CD14-positive monocyte (primary cell): ENCODE results near the gene DNASE1. TPM values are rescaled to one million over a fixed set of nuclear protein-coding genes. Genes with fewer than 3 reads are reported as not detected.

ENCODE experiments used
- DNase-seq, 3 donors: peaks; one replicate each; pipeline ENCODE4 v3.0.0-alpha.2; 2011 to 2022
- H2AFZ ChIP-seq: 2 replicates; pipeline ENCODE4 v1.6.0; 2012; ENCODE audit warnings: mild to moderate bottlenecking, low read depth, low read length, inconsistent platforms; ENCODE audit not compliant: insufficient read depth, poor library complexity, severe bottlenecking
- H3K27ac ChIP-seq, 2 donors: 1 replicate in 1 of 2; 2 replicates in 1 of 2; pipeline ENCODE4 v1.5.1; 2012 to 2013; ENCODE audit warnings: low read length in 2 of 2, control low read depth in 1 of 2, inconsistent platforms in 1 of 2, low read depth in 1 of 2, mild to moderate bottlenecking in 1 of 2
- H3K27me3 ChIP-seq, 2 donors: one replicate each; pipeline versions ENCODE4 v1.6.0 to v1.6.1; 2011 to 2013; ENCODE audit warnings: low read length in 2 of 2; ENCODE audit not compliant: control insufficient read depth in 2 of 2, insufficient read depth in 2 of 2
- H3K36me3 ChIP-seq, 2 donors: replicated peaks in 1 of 2; 1 replicate in 1 of 2; 2 replicates in 1 of 2; pipeline versions ENCODE4 v1.5.1 to v1.6.1; 2012 to 2013; ENCODE audit warnings: low read length in 2 of 2, control low read depth in 1 of 2, inconsistent platforms in 1 of 2, mild to moderate bottlenecking in 1 of 2; ENCODE audit not compliant: insufficient read depth in 2 of 2, control insufficient read depth in 1 of 2
- H3K4me1 ChIP-seq, 2 donors: 1 replicate in 1 of 2; 2 replicates in 1 of 2; pipeline versions ENCODE4 v1.5.1 to v1.6.1; 2012 to 2013; ENCODE audit warnings: low read length in 2 of 2, control low read depth in 1 of 2, inconsistent platforms in 1 of 2, mild to moderate bottlenecking in 1 of 2, moderate library complexity in 1 of 2; ENCODE audit not compliant: insufficient read depth in 2 of 2, control insufficient read depth in 1 of 2
- H3K4me2 ChIP-seq: replicated peaks from 2 replicates; pipeline ENCODE3; 2012; ENCODE audit warnings: low read length, moderate library complexity, mild to moderate bottlenecking; ENCODE audit not compliant: poor library complexity, severe bottlenecking; ENCODE audit errors: extremely low read depth
- H3K4me3 ChIP-seq, 3 experiments: fragments of 200-600 bp in 1 of 3; sonication (generic) in 1 of 3; replicated peaks in 1 of 3; 1 replicate in 2 of 3; 2 replicates in 1 of 3; pipeline ENCODE4 v1.5.1; 2011 to 2013; ENCODE audit warnings: low read length in 3 of 3, mild to moderate bottlenecking in 3 of 3, control low read depth in 2 of 3, low read depth in 2 of 3, inconsistent platforms in 1 of 3, moderate library complexity in 1 of 3
- H3K79me2 ChIP-seq: 2 replicates; pipeline ENCODE4 v1.6.0; 2012; ENCODE audit warnings: mild to moderate bottlenecking, control low read depth, inconsistent platforms, low read length, moderate library complexity; ENCODE audit not compliant: insufficient read depth
- H3K9ac ChIP-seq: 2 replicates; pipeline ENCODE4 v1.6.0; 2017; ENCODE audit warnings: low read length, mild to moderate bottlenecking; ENCODE audit not compliant: insufficient read depth, poor library complexity, severe bottlenecking
- H3K9me3 ChIP-seq, 2 donors: replicated peaks in 1 of 2; 1 replicate in 1 of 2; 2 replicates in 1 of 2; pipeline versions ENCODE4 v1.5.1 to v1.6.1; 2012 to 2013; ENCODE audit warnings: low read length in 2 of 2, control low read depth in 1 of 2; ENCODE audit not compliant: control insufficient read depth in 1 of 2, insufficient read depth in 1 of 2
- H4K20me1 ChIP-seq: 2 replicates; pipeline ENCODE4 v1.6.0; 2012; ENCODE audit warnings: mild to moderate bottlenecking, low read length, control low read depth, moderate library complexity; ENCODE audit not compliant: insufficient read depth
- H3K27ac Mint-ChIP-seq, 7 donors: one replicate each; pipeline ENCODE4 v1.8.0; 2020; ENCODE audit warnings: mild to moderate bottlenecking in 7 of 7, mixed read lengths in 7 of 7, moderate library complexity in 6 of 7, inconsistent platforms in 2 of 7
- H3K27me3 Mint-ChIP-seq, 3 donors: one replicate each; pipeline ENCODE4 v1.8.0; 2021 to 2022; ENCODE audit warnings: low read depth in 3 of 3, mild to moderate bottlenecking in 3 of 3, mixed read lengths in 3 of 3, moderate library complexity in 3 of 3, inconsistent platforms in 1 of 3
- H3K36me3 Mint-ChIP-seq, 2 donors: one replicate each; pipeline ENCODE4 v1.8.0; 2020; ENCODE audit warnings: mixed read lengths in 2 of 2, inconsistent platforms in 1 of 2, mild to moderate bottlenecking in 1 of 2
- H3K4me1 Mint-ChIP-seq: one replicate; pipeline ENCODE4 v1.8.0; 2020; ENCODE audit warnings: mild to moderate bottlenecking, mixed read lengths
- H3K4me3 Mint-ChIP-seq, 2 donors: one replicate each; pipeline ENCODE4 v1.8.0; 2020; ENCODE audit warnings: mild to moderate bottlenecking in 2 of 2, mixed read lengths in 2 of 2, moderate library complexity in 1 of 2
- H3K9me3 Mint-ChIP-seq, 7 donors: one replicate each; pipeline ENCODE4 v1.8.0; 2020 to 2022; ENCODE audit warnings: mixed read lengths in 7 of 7, mild to moderate bottlenecking in 6 of 7, moderate library complexity in 6 of 7, inconsistent platforms in 2 of 7
- CTCF ChIP-seq: fragments of 200-600 bp; IDR thresholded peaks from one replicate; pipeline ENCODE4 v1.8.0; 2022; ENCODE audit warnings: antibody characterized with exemption, mild to moderate bottlenecking
- WGBS: methylation state at CpG from one replicate; pipeline ENCODE4 v1.1.5; 2013; ENCODE audit warnings: missing lambda C conversion rate; ENCODE audit not compliant: insufficient coverage; 5-methylcytosine and 5-hydroxymethylcytosine counted together
- intact Hi-C, 2 donors: fragments of 100-400 bp; cut with micrococcal nuclease; formaldehyde crosslinking; loops; one replicate each; pipeline versions ENCODE4 v1.15.0 to v1.15.1; 2023
- polyA plus RNA-seq, 3 donors: library from polyadenylated mRNA; depleted of rRNA in 1 of 3; unstranded in 2 of 3; stranded (reverse) in 1 of 3; fragments of 300-500 nt in 2 of 3; fragments of >200 nt in 1 of 3; fragmentation: Illumina TruSeq in 2 of 3; gene quantifications; 1 replicate in 2 of 3; 2 replicates in 1 of 3; pipeline ENCODE4 v1.2.3, GENCODE V29; 2012 to 2021

The DNASE1 gene
- polyA plus RNA-seq, 3 donors, result 1.5 to 21.1 TPM; not detected in 1

GRCh38 chr16:3645108-3645503, 9.4 kb upstream of the DNASE1 start:
- H2AFZ ChIP-seq, result no peak overlapping the region
- H3K4me3 ChIP-seq, result no peak overlapping the region
- H3K79me2 ChIP-seq, result no peaks in the 10 kb centered on the region
- DNase-seq, result no peak
- Mint-ChIP-seq H3K36me3 (peaks cover 37 to 75% of the 10 kb centered on the region in 2 donors), H3K9me3 (no peaks in the 10 kb centered on the region), H3K27ac (peak overlapping the region in 1 of 7 donors; percentile 20), H3K4me3 (no peak overlapping the region), H3K4me1 (no peaks in the 10 kb centered on the region), H3K27me3 (no peaks in the 10 kb centered on the region)
- H3K27me3 ChIP-seq, result no peaks in the 10 kb centered on the region
- H3K9ac ChIP-seq, result no peak overlapping the region
- H3K4me1 ChIP-seq, result no peaks in the 10 kb centered on the region
- 100% methylated on average over 2 of the region's 6 CpGs for WGBS
- TF ChIP-seq CTCF, result no peak
- peaks cover 4% of the 10 kb centered on the region for H4K20me1 ChIP-seq
- no peaks in the 10 kb centered on the region for H3K9me3 ChIP-seq
- H3K36me3 ChIP-seq, result peaks cover 37 to 42% of the 10 kb centered on the region in 2 donors
- H3K27ac ChIP-seq, result no peak overlapping the region
- intact Hi-C loops, result loop anchor here in 1 of 2 donors (10.0 kb wide), 1 partner anchor 60 kb away; no protein-coding TSS in a partner anchor
- H3K4me2 ChIP-seq, result no peak overlapping the region

GRCh38 chr16:3645504-3646347, 8.8 kb upstream of the DNASE1 start:
- no peak overlapping the region for H3K27ac ChIP-seq
- no peaks in the 10 kb centered on the region for H3K9me3 Mint-ChIP-seq
- H3K9me3 ChIP-seq, result no peaks in the 10 kb centered on the region
- H3K79me2 ChIP-seq, result no peaks in the 10 kb centered on the region
- H3K27me3 Mint-ChIP-seq, result no peaks in the 10 kb centered on the region
- no peak overlapping the region for H3K4me3 ChIP-seq
- no peak overlapping the region for H3K4me3 Mint-ChIP-seq
- no peaks in the 10 kb centered on the region for H3K27me3 ChIP-seq
- peaks cover 4% of the 10 kb centered on the region for H4K20me1 ChIP-seq
- no peak overlapping the region for H3K9ac ChIP-seq
- 94% methylated on average over 12 of the region's 19 CpGs for WGBS
- no peak overlapping the region for H3K4me2 ChIP-seq
- H3K36me3 Mint-ChIP-seq, result peaks cover 38 to 75% of the 10 kb centered on the region in 2 donors
- peaks cover 31 to 38% of the 10 kb centered on the region in 2 donors for H3K36me3 ChIP-seq
- no peaks in the 10 kb centered on the region for H3K4me1 Mint-ChIP-seq
- no peaks in the 10 kb centered on the region for H3K4me1 ChIP-seq
- H2AFZ ChIP-seq, result no peak overlapping the region
- H3K27ac Mint-ChIP-seq, result no peak overlapping the region
- intact Hi-C loops, result loop anchor here in 1 of 2 donors (10.0 kb wide), 1 partner anchor 61 kb away; no protein-coding TSS in a partner anchor
- TF ChIP-seq CTCF, result no peak
- no peak for DNase-seq
